Measurements from ENCODE around the gene MTX3. TPM values are rescaled to one million over a fixed set of nuclear protein-coding genes. Genes with fewer than 3 reads are reported as not detected.

The MTX3 gene
- total RNA-seq, 6 experiments from 2014 or later = 10.2 to 13.5 (median 12.8) TPM

GRCh38 chr5:80034962-80035821, 44.1 kb upstream of the MTX3 start, which contains the start of gene THBS4:
THBS4 (plus strand) TSS chr5:80035348; CDS start chr5:80035538, 190 bp downstream.
- Mint-ChIP-seq H3K4me3 (no peak within 1 kb of the TSS), H3K9me3 (no peaks in the 10 kb centered on the region), H3K27me3 (ENCODE audit: insufficient read depth) (peaks cover 40% of the 10 kb centered on the region), H3K36me3 (ENCODE audit: low read depth) (no peaks in the 10 kb centered on the region), H3K27ac (no peak within 1 kb of the TSS), H3K4me1 (ENCODE audit: low read depth) (no peaks in the 10 kb centered on the region)
- DNase-seq = no peak
- TF ChIP-seq CTCF (IDR thresholded peaks at IDR 0.05) = no peak

GRCh38 chr5:80034559-80034958, 43.5 kb upstream of the MTX3 start:
- Mint-ChIP-seq H3K36me3 (ENCODE audit: low read depth) (no peaks in the 10 kb centered on the region), H3K27me3 (ENCODE audit: insufficient read depth) (peaks cover 35% of the 10 kb centered on the region), H3K4me1 (ENCODE audit: low read depth) (no peaks in the 10 kb centered on the region), H3K4me3 (no peak overlapping the region), H3K27ac (no peak overlapping the region), H3K9me3 (no peaks in the 10 kb centered on the region)
- TF ChIP-seq CTCF (IDR thresholded peaks at IDR 0.05) = no peak
- DNase-seq = no peak

GRCh38 chr5:80033513-80033912, 42.5 kb upstream of the MTX3 start:
- no peak overlapping the region for H3K27ac Mint-ChIP-seq
- H3K4me3 Mint-ChIP-seq = no peak overlapping the region
- TF ChIP-seq CTCF (IDR thresholded peaks at IDR 0.05) = no peak
- no peak for DNase-seq
- no peaks in the 10 kb centered on the region for H3K9me3 Mint-ChIP-seq
- no peaks in the 10 kb centered on the region for H3K4me1 Mint-ChIP-seq (ENCODE audit: low read depth)
- no peaks in the 10 kb centered on the region for H3K36me3 Mint-ChIP-seq (ENCODE audit: low read depth)
- peaks cover 33% of the 10 kb centered on the region for H3K27me3 Mint-ChIP-seq (ENCODE audit: insufficient read depth)

- Mint-ChIP-seq H3K9me3 (no peaks in the 10 kb centered on the region), H3K4me3 (no peak overlapping the region), H3K27ac (no peak overlapping the region), H3K36me3 (ENCODE audit: low read depth) (no peaks in the 10 kb centered on the region), H3K4me1 (ENCODE audit: low read depth) (no peaks in the 10 kb centered on the region), H3K27me3 (ENCODE audit: insufficient read depth) (peaks cover 26% of the 10 kb centered on the region)
- no peak for DNase-seq
- TF ChIP-seq CTCF (IDR thresholded peaks at IDR 0.05) = no peak
Measured at GRCh38 chr5:80031109-80031508, 40.0 kb upstream of the MTX3 start.

- Mint-ChIP-seq H3K36me3 (ENCODE audit: low read depth) (no peaks in the 10 kb centered on the region), H3K4me1 (ENCODE audit: low read depth) (no peaks in the 10 kb centered on the region), H3K4me3 (no peak overlapping the region), H3K27me3 (ENCODE audit: insufficient read depth) (peaks cover 9% of the 10 kb centered on the region; the same call in 1 of the 2 replicates), H3K27ac (no peak overlapping the region), H3K9me3 (no peaks in the 10 kb centered on the region)
- no peak for DNase-seq
- TF ChIP-seq CTCF (IDR thresholded peaks at IDR 0.05) = no peak
Measured at GRCh38 chr5:80026841-80027240, 35.8 kb upstream of the MTX3 start.
